NB4 (cell line): ENCODE results near the gene DLL1.

Source experiments
- DNase-seq: peaks from one replicate; pipeline ENCODE4 v3.0.0; 2010; ENCODE audit warnings: low read depth
- H3K4me3 ChIP-seq: one replicate; pipeline ENCODE4 v1.5.1; 2011; ENCODE audit warnings: mild to moderate bottlenecking, low read depth, low read length, moderate library complexity
- CTCF ChIP-seq: IDR thresholded peaks from one replicate; pipeline ENCODE4 v1.5.1; 2012; ENCODE audit warnings: low read depth, low read length
- MAX ChIP-seq: IDR thresholded peaks from 2 replicates; pipeline ENCODE4 v1.6.1; 2011; ENCODE audit warnings: low read depth, low read length
- MYC ChIP-seq: IDR thresholded peaks from 2 replicates; pipeline ENCODE4 v1.6.1; 2011; ENCODE audit warnings: low read depth, low read length
- POLR2A ChIP-seq: IDR thresholded peaks from 2 replicates; pipeline ENCODE4 v1.6.1; 2011; ENCODE audit warnings: mild to moderate bottlenecking; ENCODE audit not compliant: insufficient read length; ENCODE audit errors: extremely low read depth

Gene DLL1

GRCh38 chr6:170281331-170282292, 9.3 kb downstream of the DLL1 start:
- no peak for TF ChIP-seq CTCF
- TF ChIP-seq POLR2A, result no peak
- no peak for TF ChIP-seq MAX
- no peak for TF ChIP-seq MYC
- H3K4me3 ChIP-seq, result peak overlapping the region; percentile 77
- no peak for DNase-seq

- peak overlapping the region; percentile 77 for H3K4me3 ChIP-seq
- DNase-seq, result no peak
- TF ChIP-seq MAX (no peak), MYC (peak; percentile 48), CTCF (peak; percentile 17), POLR2A (no peak)
Observed at GRCh38 chr6:170280689-170281045, 10.2 kb downstream of the DLL1 start.

GRCh38 chr6:170279977-170280688, 10.7 kb downstream of the DLL1 start:
- DNase-seq, result peak; percentile 97
- peak; percentile 73 for TF ChIP-seq POLR2A
- peak; percentile 77 for TF ChIP-seq MYC
- peak; percentile 16 for TF ChIP-seq CTCF
- TF ChIP-seq MAX, result peak; percentile 91
- peak overlapping the region; percentile 77 for H3K4me3 ChIP-seq

- TF ChIP-seq POLR2A (no peak), CTCF (no peak), MAX (no peak), MYC (no peak)
- no peak for DNase-seq
Observed at GRCh38 chr6:170279426-170279825, 11.5 kb downstream of the DLL1 start.

GRCh38 chr6:170278743-170279094, 12.2 kb downstream of the DLL1 start:
- peak overlapping the region; percentile 9 for H3K4me3 ChIP-seq
- TF ChIP-seq MAX, result peak; percentile 42; the same call in 1 of the 2 replicates
- TF ChIP-seq POLR2A, result no peak
- TF ChIP-seq MYC, result peak; percentile 27; the same call in 1 of the 2 replicates
- TF ChIP-seq CTCF, result no peak
- DNase-seq, result peak; percentile 77

More at GRCh38 chr6:170279426-170279825, 11.5 kb downstream of the DLL1 start:
- no peak overlapping the region for H3K4me3 ChIP-seq
